Bronchial smooth muscle cell (primary cell): ENCODE data around the gene FAM43B. TPM values are rescaled to one million over a fixed set of nuclear protein-coding genes. Genes with fewer than 3 reads are reported as not detected.

ENCODE experiments used
- total RNA-seq: library from RNA; depleted of rRNA; stranded (reverse); fragments of >200 nt; gene quantifications from 2 replicates; pipeline ENCODE4 v1.2.1, GENCODE V29; 2014

Gene FAM43B, protein sequence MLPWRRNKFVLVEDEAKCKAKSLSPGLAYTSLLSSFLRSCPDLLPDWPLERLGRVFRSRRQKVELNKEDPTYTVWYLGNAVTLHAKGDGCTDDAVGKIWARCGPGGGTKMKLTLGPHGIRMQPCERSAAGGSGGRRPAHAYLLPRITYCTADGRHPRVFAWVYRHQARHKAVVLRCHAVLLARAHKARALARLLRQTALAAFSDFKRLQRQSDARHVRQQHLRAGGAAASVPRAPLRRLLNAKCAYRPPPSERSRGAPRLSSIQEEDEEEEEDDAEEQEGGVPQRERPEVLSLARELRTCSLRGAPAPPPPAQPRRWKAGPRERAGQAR
- total RNA-seq, result under 0.01 TPM in 1 of 2 replicates, not detected in the other

GRCh38 chr1:20551945-20552727 lies at the start of gene FAM43B:
Gene FAM43B, plus strand, starts transcription at chr1:20552573. Its CDS starts 401 bp downstream, at chr1:20552974.

GRCh38 chr1:20507564-20508410 lies 44.6 kb upstream of the FAM43B start, which contains the start of gene MUL1:
Gene MUL1, minus strand, starts transcription at chr1:20508151. Its CDS starts 127 bp downstream, at chr1:20508024.

GRCh38 chr1:20588634-20589225 lies 36.4 kb downstream of the FAM43B start, which contains the start of gene CDA:
Gene CDA, plus strand, starts transcription at chr1:20589097. Its CDS starts 33 bp downstream, at chr1:20589130.

Other genes with a start within 250 kb of the FAM43B start
- gene CAMK2N1, start 66.4 kb upstream of the FAM43B start, total RNA-seq, result 9.4 and 40.8 TPM in 2 replicates
- 19.1 and 19.5 TPM in 2 replicates for gene MUL1, start 44.4 kb upstream of the FAM43B start, total RNA-seq
- gene CDA, start 36.5 kb downstream of the FAM43B start, total RNA-seq, result 0.63 TPM in 1 of 2 replicates, not detected in the other
- gene PINK1, start 80.9 kb downstream of the FAM43B start, total RNA-seq, result 89.5 and 99.6 TPM in 2 replicates
- gene DDOST, start 108.8 kb downstream of the FAM43B start, total RNA-seq, result 353 and 417 TPM in 2 replicates
- gene KIF17, start 165.4 kb downstream of the FAM43B start, total RNA-seq, result 0.32 and 0.43 TPM in 2 replicates
- 0.69 and 1.3 TPM in 2 replicates for gene SH2D5, start 180.1 kb downstream of the FAM43B start, total RNA-seq
- 140 and 175 TPM in 2 replicates for gene HP1BP3, start 234.7 kb downstream of the FAM43B start, total RNA-seq